HG02840 (cell line): ENCODE results near the gene TFCP2L1.
"Not testable (repeated sequence)": the region's sequence is repeated elsewhere in the genome, so short reads cannot be mapped to it uniquely, and the experiment has no call there.

ENCODE experiments used
- ATAC-seq: cut with Tn5 transposase; IDR thresholded peaks from one replicate; pipeline ENCODE4 v1.9.1; 2021; ENCODE audit warnings: mild to moderate bottlenecking, moderate library complexity, moderate number of reproducible peaks; ENCODE audit not compliant: unreplicated experiment, low FRiP score

TFCP2L1 gene

DNA sequence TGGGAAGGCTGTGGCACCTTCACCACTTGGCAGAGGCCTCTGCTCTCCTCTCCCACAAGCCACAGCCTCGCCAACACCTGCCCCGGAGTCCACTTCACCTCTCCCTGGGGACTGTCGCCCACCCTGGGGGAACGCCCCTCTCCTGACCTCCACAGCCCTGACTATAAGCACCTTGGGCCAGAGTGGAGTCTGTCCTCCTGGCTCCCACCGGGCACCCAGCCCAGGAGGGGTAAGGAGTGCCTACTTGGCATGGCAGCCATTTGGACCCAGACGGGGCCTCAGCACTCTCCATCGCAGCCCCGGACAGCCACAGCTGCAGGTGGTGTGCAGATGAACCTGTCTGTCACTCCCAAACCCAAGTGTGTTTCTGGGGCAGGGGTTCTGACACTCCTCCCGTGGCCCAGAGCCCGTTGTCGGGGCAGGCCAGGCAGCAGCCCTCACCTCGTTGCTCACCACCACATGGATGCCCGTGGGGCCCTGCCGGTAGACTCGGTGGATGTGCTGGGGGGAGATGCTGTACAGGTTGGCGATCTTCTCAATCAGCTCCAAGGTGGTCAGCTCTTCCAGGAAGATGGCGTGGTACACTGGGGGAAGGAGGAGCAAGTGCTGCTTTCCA is 53.5 kb downstream of the TFCP2L1 start:
- ATAC-seq, result no peak

DNA sequence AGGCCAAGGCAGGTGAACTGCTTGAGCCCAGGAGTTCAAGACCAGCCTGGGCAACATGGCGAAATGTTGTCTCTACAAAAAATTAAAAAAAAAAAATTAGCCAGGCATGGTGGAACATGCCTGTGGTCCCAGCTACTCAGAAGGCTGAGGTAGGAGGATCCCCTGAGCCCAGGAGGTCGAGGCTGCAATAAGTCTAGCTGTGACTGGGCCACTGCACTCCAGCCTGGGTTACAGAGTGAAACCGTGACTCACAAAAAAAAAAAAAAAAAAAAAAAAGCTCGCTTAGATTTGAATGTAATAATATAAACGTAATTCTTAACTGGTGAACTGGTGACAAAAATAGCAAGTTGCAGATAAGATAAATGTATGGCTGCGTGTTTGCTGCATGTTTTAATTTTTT is 56.5 kb downstream of the TFCP2L1 start:
- no peak for ATAC-seq

DNA sequence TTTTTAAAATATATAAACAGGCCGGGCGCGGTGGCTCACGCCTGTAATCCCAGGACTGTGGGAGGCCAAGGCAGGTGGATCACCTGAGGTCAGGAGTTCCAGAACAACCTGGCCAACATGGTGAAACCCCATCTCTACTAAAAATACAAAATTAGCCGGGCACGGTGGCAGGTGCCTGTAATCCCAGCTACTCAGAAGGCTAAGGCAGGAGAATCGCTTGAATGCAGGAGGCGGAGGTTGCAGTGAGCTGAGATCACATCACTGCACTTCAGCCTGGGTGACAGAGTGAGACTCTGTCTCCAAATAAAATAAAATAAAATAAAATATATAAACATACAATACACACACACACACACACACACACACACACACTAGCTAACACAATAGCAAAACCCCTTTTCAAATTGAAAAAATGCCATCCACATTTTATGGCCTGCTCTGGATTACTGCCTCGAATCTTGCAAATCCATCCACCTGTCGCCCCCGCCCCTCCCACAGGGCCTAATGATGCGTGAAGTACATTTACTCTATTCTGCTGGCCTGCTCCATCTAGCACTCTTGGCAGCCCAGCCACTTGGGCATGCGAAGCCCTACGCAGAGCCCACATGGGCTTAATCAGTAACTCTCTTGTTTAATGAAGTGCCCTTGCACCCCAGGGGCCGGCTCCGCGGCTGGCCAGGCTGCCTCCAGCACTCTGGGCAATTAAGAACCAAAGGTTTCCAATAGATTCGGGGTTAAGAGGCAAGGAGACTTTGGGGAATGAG is 57.4 kb downstream of the TFCP2L1 start:
- not testable (repeated sequence) for ATAC-seq

DNA sequence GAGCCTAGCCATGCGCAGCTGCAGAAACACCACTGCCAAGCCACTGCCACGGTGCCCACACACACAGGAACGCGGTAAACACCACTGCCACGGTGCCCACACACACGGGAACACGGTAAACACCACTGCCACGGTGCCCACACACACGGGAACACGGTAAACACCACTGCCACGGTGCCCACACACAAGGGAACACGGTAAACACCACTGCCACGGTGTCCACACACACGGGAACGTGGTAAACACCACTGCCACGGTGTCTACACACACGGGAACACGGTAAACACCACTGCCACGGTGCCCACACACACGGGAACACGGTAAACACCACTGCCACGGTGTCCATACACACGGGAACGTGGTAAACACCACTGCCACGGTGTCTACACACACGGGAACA is 59.3 kb downstream of the TFCP2L1 start:
- not testable (repeated sequence) for ATAC-seq

DNA sequence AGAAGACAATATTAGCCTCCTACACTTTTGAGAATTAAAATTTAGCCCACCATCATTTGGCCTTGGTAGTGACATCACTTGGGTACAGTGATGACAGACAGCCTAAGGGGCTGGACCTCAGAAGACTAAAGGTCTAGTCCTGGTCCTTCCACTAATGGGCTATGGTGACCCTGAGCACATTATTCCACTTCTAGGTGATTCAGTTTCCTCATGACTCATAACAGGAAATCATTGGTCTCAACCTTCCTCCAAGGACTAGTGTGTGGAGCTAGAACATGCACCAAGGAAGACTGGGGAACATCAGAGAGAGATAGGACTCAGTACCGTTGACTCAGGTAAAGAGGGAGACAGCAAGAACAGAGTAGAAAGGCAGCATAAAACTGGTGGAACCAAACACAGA is 64.0 kb downstream of the TFCP2L1 start:
- no peak for ATAC-seq

DNA sequence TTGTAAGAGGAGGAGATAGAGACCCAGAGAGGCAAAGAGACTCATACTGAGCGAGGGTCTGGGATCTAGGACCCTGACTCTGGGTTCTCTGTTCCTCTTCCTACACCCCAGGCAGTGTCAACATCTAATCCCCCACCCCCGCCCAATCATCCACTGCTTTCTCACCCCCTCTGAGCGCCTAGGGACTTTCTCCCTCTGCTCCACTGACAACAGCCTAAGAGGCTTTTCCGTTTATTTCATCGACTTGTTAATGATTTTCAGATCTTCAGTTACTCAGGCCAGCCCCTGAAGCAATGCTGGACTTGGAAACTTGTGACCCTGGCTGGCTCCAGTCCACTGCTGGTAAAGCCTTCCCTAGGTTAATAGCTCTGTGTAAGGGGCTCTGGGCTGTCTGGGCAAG is 65.1 kb downstream of the TFCP2L1 start:
- ATAC-seq, result no peak

DNA sequence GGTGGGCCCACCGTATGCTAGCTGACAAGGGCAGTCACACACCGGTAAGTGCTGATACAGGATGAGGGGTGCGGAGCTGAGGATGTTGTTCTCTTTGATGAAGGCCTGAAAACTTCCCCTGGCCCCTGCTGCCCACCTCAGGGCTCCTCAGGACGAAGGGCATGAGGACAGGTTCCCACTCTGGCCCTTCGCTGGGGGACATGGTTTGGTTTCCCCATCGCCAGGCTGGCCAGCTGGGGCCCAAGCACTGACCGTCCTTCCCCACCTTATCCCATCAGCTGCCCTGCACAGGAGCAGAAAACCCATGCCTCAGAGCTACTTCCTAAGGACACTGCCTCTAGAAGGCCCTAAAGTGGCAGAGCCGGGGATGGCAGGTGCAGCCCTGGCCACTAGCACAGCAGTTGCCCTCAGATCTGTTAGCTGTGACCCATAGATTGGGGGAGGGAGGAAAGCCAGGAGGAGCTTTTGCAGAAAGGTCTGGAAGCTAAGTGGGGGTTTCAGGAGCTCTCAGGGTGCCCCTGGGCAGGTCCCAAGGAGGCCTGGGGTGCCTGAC is 66.5 kb downstream of the TFCP2L1 start:
- no peak for ATAC-seq

DNA sequence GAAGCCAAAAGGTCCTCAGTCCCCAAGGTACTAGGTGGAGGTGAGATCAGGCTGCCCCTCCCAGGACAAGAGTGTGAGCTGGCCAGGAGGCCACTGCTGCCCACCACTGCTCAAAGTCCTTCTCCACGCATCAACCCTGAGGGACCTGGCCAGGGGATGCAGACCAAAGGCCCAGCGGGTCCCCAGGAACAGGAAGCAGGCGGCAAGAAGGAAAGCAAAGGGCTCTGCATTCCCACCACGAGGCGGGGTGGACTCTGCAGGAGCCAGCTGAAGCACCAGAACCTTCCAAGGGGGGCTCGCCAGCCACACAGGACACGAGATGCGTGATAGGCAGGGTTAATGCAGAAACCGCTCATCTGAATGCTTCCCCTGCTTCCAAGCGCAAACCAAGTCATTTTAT is 67.4 kb downstream of the TFCP2L1 start:
- ATAC-seq, result no peak

DNA sequence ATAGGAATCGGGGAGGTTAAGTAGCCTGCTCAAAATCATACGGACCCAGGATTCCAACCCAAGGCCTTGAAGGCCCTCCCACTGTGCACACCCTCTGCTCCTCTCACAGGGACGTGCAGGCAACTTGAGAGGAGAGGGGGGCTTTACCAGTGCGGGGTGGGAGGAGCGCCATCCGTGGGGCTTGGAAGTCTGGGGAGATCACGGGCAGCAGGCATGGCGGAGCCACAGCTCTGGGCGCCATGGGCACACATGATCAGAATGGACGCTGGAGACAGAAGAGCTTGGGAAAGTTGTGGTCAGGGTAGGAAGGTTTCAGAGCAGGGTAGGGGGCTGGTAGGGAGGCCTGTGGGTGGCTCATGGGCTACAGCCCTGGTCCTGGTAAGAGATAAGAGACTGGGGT is 70.7 kb downstream of the TFCP2L1 start:
- ATAC-seq, result no peak

DNA sequence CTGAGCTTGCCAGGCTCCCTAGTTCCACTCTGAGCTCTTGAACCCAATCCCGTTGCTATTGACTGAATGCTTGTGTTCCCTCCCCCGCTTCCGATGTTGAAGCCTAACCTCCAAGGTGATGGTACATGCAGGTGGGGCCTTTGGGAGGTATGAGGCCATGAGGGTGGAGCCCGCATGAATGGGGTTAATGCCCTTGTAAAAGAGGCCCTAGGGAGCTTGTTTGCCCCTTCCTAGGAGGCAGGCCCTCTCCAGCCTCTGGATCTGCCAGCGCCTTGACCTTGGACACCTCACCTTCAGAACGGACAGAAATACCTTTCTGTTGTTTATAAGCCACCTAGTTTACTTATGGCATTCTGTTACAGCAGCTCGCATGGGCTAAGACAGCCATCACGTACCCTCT is 71.6 kb downstream of the TFCP2L1 start:
- no peak for ATAC-seq

DNA sequence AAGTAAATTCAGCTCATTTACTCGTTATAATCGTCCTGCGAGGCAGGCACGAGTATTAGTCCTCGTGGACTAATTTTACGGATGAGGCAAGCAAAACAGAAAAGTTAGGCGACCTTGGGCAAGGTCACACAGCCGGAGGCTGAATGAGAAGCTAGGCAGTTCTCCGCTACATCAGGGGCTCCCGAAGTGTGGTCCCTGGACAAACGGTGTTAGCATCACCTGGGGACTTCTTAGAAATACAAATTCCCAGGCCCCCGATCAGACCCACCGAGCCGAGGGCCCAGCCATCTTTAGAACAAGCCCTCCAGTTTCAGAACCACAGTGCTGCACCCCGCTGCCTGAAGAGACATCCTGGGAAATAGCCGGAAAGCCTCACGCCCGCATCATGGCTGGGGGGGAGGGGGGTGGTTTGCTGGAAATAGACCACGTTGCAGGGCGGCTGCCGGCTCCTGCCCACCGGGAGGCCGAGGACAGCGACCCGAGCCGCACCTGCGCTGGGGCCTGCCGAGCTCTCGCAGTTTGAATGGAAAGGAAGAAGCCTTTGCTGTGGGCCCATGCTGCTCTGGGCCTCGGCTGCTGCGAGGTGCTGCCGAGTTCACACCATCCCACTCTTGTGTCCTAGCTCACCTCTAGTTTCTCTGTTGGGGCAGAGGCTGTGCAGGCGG is 72.2 kb downstream of the TFCP2L1 start:
- no peak for ATAC-seq

DNA sequence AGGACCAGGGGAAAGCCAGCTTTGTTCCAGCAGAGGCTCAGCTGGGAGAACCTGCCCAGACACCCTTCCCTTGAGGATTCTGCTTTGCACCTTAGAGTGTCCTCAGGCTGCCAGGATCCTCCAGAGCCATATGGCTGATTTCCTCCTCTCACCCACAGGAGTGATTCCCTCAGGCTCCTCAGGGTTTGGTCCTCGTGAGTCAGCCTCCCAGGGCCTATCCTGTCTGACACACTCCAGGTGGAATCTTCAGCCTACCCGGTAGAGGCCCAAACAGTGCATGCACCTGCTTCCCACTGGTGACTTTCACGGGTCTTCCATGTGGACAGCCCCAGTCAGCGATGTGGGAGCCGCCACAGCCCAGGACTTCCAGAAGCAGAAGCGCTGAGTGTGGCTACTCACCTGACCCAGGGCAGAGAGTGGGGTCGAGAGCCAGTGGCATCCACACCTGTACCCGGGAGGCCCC is 73.3 kb downstream of the TFCP2L1 start:
- ATAC-seq, result no peak

DNA sequence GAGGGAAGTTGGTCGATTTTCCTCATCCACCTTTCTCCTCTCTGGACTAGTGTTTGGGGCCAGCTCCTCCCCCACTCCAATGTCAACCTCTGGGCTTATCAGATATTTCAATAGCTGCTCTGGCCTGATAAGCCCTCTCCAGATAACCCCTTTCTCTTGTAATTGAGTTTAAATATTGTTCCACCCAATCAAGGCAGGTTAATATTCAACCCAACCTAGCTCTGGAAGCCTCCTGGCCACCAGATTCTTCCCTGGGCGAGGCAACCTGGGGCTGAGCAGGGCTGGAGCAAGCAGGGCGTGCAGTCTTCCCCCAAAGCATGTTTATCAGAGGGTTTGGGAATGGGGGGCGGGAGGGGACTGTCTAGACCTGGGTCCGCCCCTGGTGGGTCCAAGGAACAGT is 73.8 kb downstream of the TFCP2L1 start:
- no peak for ATAC-seq

DNA sequence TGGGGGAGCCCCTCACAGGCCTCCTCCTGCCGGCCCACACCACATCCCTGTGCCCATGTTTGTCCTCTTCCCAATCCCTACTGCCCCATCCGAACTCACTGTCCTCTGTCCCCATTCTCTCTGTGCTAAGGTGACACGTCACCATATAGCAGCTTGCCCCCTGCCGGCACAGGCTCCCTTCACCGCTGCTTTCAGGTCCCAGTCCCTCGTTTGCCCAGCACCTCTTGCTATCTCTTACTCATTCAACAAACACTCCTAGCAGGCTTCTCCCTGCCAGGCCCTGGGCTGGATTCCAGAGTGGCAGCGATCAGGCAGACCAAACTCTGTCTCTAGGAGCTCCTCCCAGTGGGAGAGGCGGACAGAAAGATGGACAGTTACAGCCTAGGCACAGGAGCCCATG is 74.3 kb downstream of the TFCP2L1 start:
- no peak for ATAC-seq

DNA sequence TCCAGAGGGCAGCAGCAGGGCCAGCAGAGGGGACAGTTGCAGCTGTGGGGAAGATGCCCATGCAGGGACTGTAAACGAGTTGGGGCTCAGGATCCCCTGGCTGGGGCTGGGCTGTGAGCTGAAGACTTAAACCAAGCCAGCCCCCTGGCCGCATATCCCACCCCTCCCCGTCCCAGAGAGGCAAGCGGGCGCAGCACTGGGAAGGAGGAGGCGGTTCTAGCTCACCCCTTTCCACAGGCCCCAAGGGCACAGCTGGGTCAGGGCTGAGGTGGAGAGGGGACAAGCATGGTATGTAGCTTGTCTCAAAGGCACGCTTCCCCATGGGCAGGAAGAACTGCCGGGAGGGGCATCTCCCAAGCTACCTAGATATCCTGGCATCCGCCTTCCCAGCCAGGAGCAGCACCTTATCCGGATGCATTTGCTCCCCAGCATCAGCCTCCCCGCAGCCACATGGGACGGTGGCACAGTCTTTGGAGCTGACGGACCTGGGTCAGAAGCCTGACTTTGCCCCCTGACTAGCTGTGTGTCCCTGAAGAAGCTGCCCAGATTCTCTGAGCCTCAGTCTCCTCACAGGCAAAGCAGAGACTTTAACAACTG is 75.9 kb downstream of the TFCP2L1 start:
- no peak for ATAC-seq

DNA sequence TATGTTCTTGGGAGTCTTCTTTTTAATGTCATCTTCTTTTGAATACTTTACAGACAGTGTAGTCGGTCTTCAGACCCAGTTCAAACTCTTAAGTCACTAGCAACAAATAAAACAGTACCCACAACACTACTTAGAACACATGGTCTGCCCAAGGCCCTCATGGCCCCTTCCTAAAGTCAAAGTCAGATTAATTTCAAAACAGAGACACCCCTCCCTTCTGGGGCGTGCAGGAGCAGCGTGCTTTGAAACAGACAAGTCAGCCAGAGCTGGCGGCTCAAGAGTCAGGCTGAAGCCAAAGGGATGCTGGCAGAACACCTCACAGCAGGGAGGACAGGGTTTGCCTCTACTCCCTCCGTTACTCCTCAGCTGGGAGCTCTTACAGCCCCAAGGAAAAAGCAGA is 77.5 kb downstream of the TFCP2L1 start:
- ATAC-seq, result no peak

DNA sequence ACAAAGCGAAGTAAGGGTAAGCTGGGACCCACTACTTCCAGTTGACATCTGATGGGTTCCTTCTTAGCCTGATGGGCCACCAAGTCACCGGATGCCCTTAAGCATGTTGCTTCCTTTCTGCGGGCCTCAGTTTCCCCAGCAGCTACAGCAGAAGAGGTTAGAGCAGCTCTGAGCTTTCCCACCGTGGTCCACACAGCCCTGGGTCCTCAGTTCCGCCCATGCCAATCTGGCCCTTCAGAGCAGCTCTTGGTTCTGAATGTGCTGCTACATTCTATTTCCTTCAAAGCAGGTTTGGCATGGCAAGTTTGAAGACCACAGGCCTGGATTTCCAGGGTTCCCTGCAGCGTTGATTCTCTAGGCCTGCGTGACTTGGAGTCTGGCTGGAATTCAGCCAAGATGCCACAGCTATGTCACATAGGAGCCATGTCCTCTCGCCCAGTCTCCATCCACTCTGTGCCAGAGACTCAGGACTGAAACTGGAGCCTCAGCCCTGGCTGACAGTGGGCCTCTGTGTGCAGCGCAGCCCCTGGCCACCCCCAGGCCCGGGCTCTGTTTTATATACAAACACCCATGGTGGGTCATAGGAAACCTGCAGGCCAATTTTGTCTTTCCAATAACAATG is 79.6 kb downstream of the TFCP2L1 start:
- no peak for ATAC-seq

DNA sequence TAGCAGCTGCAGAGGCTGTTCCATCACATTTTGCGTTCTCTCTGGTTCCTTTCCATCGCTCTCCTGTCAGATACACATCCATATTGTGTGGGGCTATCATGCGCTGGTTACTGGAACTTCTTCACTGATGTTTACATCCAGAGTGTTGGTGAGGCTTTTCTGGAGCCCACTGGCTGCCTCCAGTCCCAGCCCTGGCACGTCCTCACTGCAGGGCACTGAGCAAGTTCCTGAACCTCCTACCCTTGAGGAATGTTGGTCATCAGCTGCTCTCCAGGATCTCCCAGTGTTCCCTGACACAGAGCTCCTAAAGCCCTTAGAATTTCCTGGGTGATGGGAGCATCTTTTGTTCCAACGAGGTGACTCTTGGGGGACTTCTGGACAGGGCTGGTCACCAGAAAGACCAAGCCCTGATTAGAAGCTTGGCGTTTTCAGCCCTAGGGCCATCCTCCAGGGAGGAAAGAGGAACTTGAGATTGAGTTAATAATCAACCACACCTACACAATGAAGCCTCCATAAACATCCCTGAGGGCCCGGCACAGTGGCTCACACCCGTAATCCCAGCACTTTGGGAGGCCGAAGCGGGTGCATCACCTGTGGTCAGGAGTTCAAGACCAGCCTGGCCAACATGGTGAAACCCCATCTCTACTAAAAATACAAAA is 81.3 kb downstream of the TFCP2L1 start:
- ATAC-seq, result no peak

DNA sequence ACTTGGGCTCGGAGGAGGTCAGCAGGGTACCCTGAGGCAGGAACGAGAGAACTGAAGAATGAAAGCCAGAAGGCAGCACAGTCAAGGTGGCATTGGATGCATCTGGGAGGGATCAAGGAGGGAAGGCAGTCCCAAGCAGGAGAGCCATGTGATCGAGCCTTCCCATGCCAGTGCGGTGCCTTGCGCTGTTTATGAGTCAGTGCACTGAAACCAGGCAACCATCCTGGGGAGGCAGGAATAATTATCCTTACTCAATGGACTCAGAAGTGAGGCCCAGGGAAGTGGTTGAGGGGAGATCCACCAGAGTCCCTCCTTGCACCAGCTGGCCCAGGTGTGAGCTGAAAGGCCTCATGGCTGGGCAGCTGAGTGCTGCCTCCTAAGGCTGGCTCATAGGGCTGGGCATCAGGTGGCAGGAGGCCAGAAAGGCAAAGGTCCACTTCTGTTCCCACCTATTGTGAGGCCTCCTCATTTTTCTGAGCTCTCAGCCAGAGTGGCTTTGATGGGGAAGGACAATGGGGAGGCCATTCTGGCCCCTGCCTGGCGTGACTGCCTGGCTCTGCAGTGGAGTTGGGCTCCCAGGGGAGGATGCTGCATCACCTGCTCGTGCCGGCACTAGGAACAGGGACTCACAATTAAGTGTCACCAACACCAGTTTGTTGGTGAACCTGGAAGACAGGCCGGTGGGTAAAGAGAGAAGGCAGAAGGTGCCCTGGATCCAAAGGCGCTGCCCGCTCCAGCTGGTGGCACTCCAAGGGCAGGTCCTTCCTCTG is 82.3 kb downstream of the TFCP2L1 start:
- no peak for ATAC-seq
